Measurements from ENCODE around the gene TSPEAR. TPM values are rescaled to one million over a fixed set of nuclear protein-coding genes. Genes with fewer than 3 reads are reported as not detected.

The TSPEAR gene
- total RNA-seq, 2 donors from 2014 or later: not detected

DNA sequence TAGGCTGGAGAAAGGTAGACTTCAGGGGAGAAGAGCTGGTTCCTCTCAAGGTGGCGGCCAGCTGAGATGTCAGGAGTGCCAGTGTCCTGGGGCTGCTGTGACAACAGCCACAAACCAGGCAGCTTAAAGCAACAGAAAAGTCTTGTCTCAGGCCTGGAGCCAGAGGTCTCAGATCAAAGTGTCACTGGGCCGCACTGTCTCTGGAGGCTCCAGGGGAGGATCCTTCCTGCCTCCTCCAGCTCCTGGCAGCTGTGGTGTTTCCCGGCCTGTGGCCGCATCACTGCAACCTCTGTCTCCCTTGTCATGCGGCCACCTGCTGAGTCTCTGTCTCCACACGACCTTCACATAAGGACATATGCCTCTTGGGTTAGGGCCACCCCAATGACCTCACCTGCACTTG is 24.4 kb upstream of the TSPEAR start:
- H3K4me3 Mint-ChIP-seq: no peak overlapping the region
- peak overlapping the region; percentile 29 for H3K27ac Mint-ChIP-seq
- peaks cover 21% of the 10 kb centered on the region for H3K27me3 Mint-ChIP-seq
- ATAC-seq (no peak), DNase-seq (no peak)
- peaks cover 12% of the 10 kb centered on the region for H3K4me1 Mint-ChIP-seq
- H3K9me3 ChIP-seq (ENCODE audit: control insufficient read depth, low read length, poor library complexity, severe bottlenecking): no peaks in the 10 kb centered on the region
- peaks cover 2% of the 10 kb centered on the region for H3K36me3 Mint-ChIP-seq (ENCODE audit: low read depth)

DNA sequence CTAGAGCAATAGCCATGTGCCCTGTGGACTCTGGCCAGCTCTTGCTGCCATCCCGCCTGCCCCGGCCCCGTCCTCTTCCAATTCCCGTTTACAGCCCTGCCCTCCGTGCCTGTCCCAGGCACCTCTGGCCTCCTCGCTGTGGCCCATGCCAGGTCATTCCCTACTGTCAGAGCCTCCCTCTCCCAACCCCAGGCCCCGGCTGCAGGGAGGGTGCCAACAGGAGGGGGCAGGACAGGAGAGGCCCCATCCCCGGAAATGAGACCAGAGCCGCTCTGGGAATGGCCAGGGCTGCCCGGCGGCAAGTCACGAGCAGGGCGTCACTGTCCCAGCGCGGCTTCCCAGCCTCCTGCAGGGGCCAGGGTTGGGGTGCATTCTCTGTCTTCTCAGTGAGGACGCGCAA is 23.5 kb upstream of the TSPEAR start:
- no peaks in the 10 kb centered on the region for H3K9me3 ChIP-seq (ENCODE audit: control insufficient read depth, low read length, poor library complexity, severe bottlenecking)
- no peak for DNase-seq
- Mint-ChIP-seq H3K36me3 (ENCODE audit: low read depth) (peaks cover 2% of the 10 kb centered on the region), H3K4me3 (no peak overlapping the region), H3K4me1 (peaks cover 12% of the 10 kb centered on the region), H3K27me3 (peaks cover 31% of the 10 kb centered on the region), H3K27ac (no peak overlapping the region)
- no peak for ATAC-seq

DNA sequence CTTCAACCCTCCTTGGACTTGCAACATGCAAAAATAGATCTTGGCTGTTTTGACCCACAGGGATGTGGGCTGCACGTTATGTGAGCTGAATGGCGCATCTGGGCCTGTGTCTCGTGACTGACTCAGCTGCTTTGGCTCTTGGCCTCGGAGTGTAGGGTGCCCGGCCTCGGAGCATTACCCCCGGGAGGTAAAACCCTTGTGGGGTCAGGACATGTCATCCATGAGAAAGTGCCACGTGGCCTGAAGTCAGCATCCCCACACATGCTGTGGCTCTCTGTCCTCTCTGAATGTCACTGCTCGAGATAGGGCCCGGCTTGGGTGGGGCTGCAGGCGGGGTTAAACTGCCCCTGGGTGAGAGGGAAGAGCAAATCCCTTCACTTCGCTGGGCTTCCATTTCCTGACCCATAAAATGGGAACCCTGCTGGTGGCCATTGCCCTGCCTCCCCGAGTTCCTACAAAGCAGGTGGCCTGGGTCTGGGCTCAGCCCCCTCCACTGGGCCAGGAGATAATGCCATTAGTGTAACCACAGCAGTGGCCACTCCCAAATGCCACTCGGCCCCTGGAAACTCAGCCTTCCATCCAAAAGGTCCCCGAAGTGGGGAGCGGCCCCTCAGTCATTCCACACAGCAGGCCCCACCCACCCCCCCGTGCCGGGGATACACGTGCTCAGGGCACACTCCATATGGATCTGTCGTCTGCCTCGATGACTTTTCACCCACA is 22.8 kb upstream of the TSPEAR start:
- Mint-ChIP-seq H3K27me3 (peaks cover 33% of the 10 kb centered on the region), H3K36me3 (ENCODE audit: low read depth) (peaks cover 2% of the 10 kb centered on the region), H3K4me1 (peaks cover 9% of the 10 kb centered on the region), H3K27ac (no peak overlapping the region), H3K4me3 (no peak overlapping the region)
- ATAC-seq (no peak), DNase-seq (no peak)
- H3K9me3 ChIP-seq (ENCODE audit: control insufficient read depth, low read length, poor library complexity, severe bottlenecking): no peaks in the 10 kb centered on the region

DNA sequence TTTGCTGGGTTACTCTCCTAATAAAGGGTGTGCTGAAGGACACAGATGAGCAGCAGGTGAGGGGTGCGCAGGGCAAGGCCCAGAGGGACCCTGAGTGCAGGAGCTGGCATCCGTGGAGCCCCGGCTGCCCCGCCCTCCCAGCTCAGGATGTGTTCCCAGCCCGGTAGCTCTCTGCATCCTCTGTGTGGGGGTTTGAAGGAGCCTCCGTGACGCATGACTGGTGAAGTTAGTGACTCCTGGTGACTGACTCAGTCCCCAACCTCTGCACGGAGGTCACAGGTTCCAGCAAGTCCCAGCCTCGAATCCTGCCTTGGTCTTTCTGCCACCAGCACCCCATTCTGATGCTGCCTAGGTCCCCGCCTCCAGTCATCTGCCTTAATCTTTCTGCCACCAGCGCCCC is 21.6 kb upstream of the TSPEAR start:
- Mint-ChIP-seq H3K4me3 (no peak overlapping the region), H3K27ac (no peak overlapping the region), H3K4me1 (peaks cover 7% of the 10 kb centered on the region), H3K36me3 (ENCODE audit: low read depth) (peaks cover 2% of the 10 kb centered on the region), H3K27me3 (peaks cover 35% of the 10 kb centered on the region)
- no peaks in the 10 kb centered on the region for H3K9me3 ChIP-seq (ENCODE audit: control insufficient read depth, low read length, poor library complexity, severe bottlenecking)
- ATAC-seq (no peak), DNase-seq (no peak)

DNA sequence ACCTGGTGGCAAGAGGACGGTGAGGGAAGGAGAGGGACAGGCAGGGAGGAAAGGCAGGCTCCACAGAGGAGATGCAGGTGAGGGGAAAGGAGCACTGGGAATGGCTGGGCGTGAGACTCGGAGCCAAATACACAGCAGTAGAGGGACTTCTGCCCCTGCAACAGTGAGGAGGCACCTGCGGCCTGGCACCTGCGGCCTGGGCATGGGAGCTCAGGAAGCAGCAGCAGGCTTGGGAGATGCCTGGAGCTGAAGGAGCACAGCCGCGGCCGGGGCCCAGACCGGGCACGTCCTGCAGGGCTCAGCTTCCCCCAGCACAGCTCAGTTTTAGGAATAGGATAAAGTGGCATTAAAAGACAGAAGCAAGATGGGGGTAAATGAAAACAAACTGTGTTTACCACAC is 20.9 kb upstream of the TSPEAR start:
- H3K4me3 Mint-ChIP-seq: no peak overlapping the region
- peaks cover 7% of the 10 kb centered on the region for H3K4me1 Mint-ChIP-seq
- no peaks in the 10 kb centered on the region for H3K9me3 ChIP-seq (ENCODE audit: control insufficient read depth, low read length, poor library complexity, severe bottlenecking)
- ATAC-seq: no peak
- peak overlapping the region; percentile 54 for H3K27ac Mint-ChIP-seq
- no peak for DNase-seq
- peaks cover 40% of the 10 kb centered on the region for H3K27me3 Mint-ChIP-seq
- peaks cover 2% of the 10 kb centered on the region for H3K36me3 Mint-ChIP-seq (ENCODE audit: low read depth)

DNA sequence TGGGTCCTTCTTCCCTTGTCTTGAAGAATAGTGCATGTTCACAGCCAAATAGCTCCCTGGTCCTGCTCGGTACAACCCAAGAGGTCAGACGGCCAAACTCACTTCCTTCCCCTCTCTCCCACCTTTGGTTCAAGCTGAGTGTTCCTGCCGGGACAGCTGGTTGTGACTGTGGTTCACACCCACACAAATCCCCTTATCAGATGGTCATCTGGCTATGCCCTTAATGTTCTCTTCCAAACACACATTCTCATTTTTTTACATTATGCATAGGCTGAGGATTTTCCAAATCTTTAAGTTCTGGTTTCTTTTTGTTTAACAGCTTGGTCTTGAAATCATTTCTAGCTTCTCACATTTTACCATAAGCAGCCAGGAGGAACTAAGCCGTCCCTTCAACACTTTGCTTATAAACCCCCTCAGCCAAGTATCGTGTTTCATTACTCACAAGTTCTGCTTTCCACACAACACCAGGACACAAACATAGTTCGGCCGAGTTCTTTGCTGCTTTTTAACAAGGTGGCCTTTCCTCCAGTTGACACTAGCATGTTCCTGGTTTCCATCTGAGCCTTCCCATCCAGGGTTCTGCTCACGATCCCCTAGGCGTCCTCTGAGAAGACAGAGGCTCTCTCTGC is 19.7 kb upstream of the TSPEAR start:
- peaks cover 42% of the 10 kb centered on the region for H3K27me3 Mint-ChIP-seq
- no peaks in the 10 kb centered on the region for H3K9me3 ChIP-seq (ENCODE audit: control insufficient read depth, low read length, poor library complexity, severe bottlenecking)
- ATAC-seq (no peak), DNase-seq (no peak)
- no peak overlapping the region for H3K27ac Mint-ChIP-seq
- H3K4me1 Mint-ChIP-seq: peaks cover 7% of the 10 kb centered on the region
- H3K36me3 Mint-ChIP-seq (ENCODE audit: low read depth): peaks cover 2% of the 10 kb centered on the region
- no peak overlapping the region for H3K4me3 Mint-ChIP-seq

DNA sequence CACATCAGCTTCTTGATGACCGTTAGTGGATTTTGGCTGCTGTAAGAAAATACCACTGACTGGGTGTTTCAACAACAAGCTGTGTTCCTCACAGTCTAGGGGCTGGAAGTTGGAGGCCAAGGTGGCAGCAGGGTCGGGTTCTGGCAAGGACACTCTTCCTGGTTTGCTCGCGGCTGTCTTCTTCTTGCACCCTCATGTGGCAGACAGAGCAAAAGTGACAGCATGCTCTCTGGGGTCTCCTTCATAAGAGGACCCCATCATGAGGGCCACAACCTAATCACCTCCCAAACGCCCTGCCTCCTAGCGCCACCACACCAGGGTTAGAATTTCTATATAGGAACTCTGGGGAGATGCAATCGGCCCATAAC is 18.6 kb upstream of the TSPEAR start:
- H3K4me3 Mint-ChIP-seq: no peak overlapping the region
- H3K4me1 Mint-ChIP-seq: peaks cover 7% of the 10 kb centered on the region
- H3K36me3 Mint-ChIP-seq (ENCODE audit: low read depth): peaks cover 2% of the 10 kb centered on the region
- H3K9me3 ChIP-seq (ENCODE audit: control insufficient read depth, low read length, poor library complexity, severe bottlenecking): no peaks in the 10 kb centered on the region
- peaks cover 53% of the 10 kb centered on the region for H3K27me3 Mint-ChIP-seq
- DNase-seq: no peak
- no peak overlapping the region for H3K27ac Mint-ChIP-seq
- ATAC-seq: no peak

DNA sequence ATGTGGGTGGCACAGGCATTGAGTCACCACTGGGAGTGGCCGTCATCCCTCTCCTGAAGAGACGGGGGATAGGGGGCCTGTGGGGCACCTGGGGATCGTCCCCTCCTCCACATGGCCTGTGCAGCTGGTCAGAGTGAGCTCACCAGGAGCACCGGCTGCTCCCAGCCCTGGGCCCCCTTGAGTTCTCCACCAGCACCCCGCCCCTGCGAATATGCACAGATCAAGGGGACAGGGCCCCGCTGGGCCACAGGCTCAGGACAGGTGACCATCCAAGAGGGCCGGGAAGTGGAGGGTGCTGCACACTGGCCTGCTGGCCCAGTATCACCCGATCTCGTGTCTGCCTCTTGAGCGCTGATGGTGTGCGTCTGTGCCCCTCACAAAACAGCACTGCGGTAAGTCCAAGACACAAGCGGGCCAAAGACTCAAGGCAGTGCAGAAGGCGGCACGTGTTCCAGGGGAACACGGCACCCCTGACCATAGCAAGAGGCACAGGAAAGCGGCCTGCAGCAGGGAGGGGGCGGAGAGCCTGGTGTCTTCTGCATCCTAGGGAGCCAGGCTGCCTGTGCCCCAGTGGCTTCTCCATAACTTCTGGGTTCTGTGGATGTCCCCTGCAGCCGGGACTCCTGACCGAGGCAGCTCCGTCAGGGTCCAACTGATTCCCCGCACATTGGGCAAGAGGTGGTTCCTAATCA is 18.1 kb upstream of the TSPEAR start:
- Mint-ChIP-seq H3K27ac (no peak overlapping the region), H3K27me3 (peaks cover 55% of the 10 kb centered on the region), H3K36me3 (ENCODE audit: low read depth) (peaks cover 2% of the 10 kb centered on the region), H3K4me1 (peaks cover 7% of the 10 kb centered on the region), H3K4me3 (no peak overlapping the region)
- ATAC-seq: no peak
- H3K9me3 ChIP-seq (ENCODE audit: control insufficient read depth, low read length, poor library complexity, severe bottlenecking): no peaks in the 10 kb centered on the region
- DNase-seq: no peak

DNA sequence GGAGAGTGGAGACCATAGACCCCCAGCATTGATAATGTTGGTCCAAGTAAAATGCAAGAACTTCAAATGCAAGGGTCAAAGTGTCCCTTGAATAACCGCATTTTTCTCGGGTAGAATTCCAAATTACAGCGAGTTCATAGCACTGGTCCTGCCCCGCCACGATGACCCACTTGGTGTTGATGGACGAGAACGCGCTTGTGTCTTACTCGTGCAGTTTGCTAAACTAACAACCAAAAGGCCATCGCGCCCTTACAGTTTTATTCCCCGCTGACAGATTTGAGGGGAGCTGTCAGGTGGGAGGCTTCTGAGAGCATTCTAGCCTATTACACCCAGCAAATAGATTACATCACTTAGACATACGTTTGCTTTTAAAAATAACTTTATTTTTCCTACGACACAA is 17.3 kb upstream of the TSPEAR start:
- H3K4me1 Mint-ChIP-seq: peaks cover 9% of the 10 kb centered on the region
- H3K9me3 ChIP-seq (ENCODE audit: control insufficient read depth, low read length, poor library complexity, severe bottlenecking): no peaks in the 10 kb centered on the region
- no peak for DNase-seq

DNA sequence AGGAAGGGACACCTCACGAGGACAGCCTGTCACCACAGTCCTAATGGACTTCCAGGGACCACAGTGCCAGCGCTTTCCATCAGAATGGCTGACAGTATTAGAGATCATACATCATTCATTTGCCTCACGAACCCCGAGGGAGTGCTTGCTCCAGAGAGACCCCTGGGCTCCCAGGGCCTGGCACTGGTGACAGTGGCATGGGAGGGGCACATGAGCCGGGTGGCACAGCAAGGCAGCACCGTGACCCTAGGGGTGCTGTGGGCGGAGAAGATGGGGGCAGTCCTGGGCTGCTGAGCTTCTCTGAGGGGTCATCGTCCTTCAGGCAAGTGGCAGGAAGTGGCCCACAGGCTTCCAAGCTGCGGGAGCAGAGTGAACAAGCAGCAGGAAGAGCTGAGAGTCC is 16.4 kb upstream of the TSPEAR start:
- Mint-ChIP-seq H3K27ac (peak overlapping the region; percentile 51), H3K36me3 (ENCODE audit: low read depth) (peaks cover 2% of the 10 kb centered on the region), H3K27me3 (peaks cover 60% of the 10 kb centered on the region), H3K4me1 (peaks cover 17% of the 10 kb centered on the region), H3K4me3 (no peak overlapping the region)
- ATAC-seq (no peak), DNase-seq (no peak)
- H3K9me3 ChIP-seq (ENCODE audit: control insufficient read depth, low read length, poor library complexity, severe bottlenecking): no peaks in the 10 kb centered on the region

More for the DNA sequence above, 17.3 kb upstream of the TSPEAR start:
- no peak for ATAC-seq
- peaks cover 2% of the 10 kb centered on the region for H3K36me3 Mint-ChIP-seq (ENCODE audit: low read depth)
- H3K27ac Mint-ChIP-seq: no peak overlapping the region
- H3K27me3 Mint-ChIP-seq: peaks cover 59% of the 10 kb centered on the region
- H3K4me3 Mint-ChIP-seq: no peak overlapping the region

DNA sequence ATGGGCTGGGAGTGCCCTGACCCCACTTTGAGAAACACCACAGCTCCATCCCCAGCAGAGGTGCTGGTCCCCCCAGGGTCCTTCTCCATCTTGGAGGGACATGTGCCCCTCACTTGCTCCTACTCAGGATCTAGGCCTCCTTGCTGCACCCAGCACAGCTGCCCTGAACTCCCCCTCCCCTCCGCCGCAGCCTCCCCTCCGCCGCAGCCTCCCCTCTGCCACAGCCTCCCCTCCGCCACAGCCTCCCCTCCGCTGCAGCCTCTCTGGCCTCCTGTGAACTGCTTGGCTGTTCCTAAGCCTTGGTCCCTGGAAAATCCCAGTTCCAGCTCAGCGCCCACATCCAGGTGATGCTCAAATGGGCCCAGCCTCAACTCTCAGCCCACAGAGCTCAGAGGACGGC is 15.9 kb upstream of the TSPEAR start:
- peak overlapping the region; percentile 51 for H3K27ac Mint-ChIP-seq
- peaks cover 18% of the 10 kb centered on the region for H3K4me1 Mint-ChIP-seq
- DNase-seq: no peak
- no peak overlapping the region for H3K4me3 Mint-ChIP-seq
- H3K9me3 ChIP-seq (ENCODE audit: control insufficient read depth, low read length, poor library complexity, severe bottlenecking): no peaks in the 10 kb centered on the region
- H3K27me3 Mint-ChIP-seq: peaks cover 63% of the 10 kb centered on the region
- peaks cover 2% of the 10 kb centered on the region for H3K36me3 Mint-ChIP-seq (ENCODE audit: low read depth)
- no peak for ATAC-seq

DNA sequence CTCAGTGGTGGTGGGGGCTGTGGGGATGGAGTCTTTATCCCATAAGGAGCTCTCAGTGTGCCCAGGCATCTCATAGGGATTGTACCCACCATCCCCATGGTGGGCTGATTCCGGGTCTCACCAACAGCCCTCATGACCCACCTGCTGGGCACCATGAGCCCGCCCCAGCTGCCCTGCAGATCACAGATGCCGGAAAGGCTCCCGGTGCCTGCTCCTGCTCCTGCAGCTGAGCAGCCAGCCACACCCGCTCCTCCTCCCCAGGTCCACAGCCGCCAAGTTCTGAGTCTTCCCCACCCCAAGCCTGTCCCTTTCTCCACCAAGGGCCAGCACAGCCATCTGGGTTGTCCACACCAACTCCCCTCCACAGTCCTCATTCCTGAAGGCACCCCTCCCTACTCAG is 15.5 kb upstream of the TSPEAR start:
- H3K9me3 ChIP-seq (ENCODE audit: control insufficient read depth, low read length, poor library complexity, severe bottlenecking): no peaks in the 10 kb centered on the region
- Mint-ChIP-seq H3K4me1 (peaks cover 16% of the 10 kb centered on the region), H3K27me3 (peaks cover 60% of the 10 kb centered on the region), H3K36me3 (ENCODE audit: low read depth) (no peaks in the 10 kb centered on the region), H3K4me3 (no peak overlapping the region), H3K27ac (no peak overlapping the region)
- no peak for ATAC-seq
- DNase-seq: no peak

DNA sequence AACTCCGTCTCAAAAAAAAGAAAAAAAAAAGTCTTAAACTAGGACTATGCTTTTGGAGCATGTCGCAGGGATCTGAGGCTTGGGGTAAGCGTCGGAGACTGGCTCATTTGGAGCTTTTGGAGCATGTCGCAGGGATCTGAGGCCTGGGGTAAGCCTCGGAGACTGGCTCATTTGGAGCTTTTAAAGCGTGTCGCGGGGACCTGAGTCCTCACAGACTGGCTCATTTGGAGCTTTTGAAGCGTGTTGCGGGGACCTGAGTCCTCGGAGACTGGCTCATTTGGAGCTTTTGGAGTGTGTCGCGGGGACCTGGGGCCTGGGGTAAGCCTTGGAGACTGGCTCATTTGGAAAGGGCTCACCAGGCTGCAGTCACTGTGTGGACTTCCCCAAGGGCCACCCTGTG is 13.6 kb upstream of the TSPEAR start:
- H3K27ac Mint-ChIP-seq: no peak overlapping the region
- H3K4me3 Mint-ChIP-seq: no peak overlapping the region
- peaks cover 12% of the 10 kb centered on the region for H3K4me1 Mint-ChIP-seq
- peaks cover 3% of the 10 kb centered on the region for H3K36me3 Mint-ChIP-seq (ENCODE audit: low read depth)
- H3K9me3 ChIP-seq (ENCODE audit: control insufficient read depth, low read length, poor library complexity, severe bottlenecking): no peaks in the 10 kb centered on the region
- H3K27me3 Mint-ChIP-seq: peaks cover 54% of the 10 kb centered on the region
- ATAC-seq (no peak), DNase-seq (no peak)
